GM12801 (cell line): ENCODE data around the gene MYO16.

ENCODE experiments used
- TF ChIP-seq, protein P1 (sequence below): IDR thresholded peaks from one replicate; pipeline ENCODE4 v1.5.1; 2011; ENCODE audit warnings: control low read depth; ENCODE audit not compliant: insufficient read length; ENCODE audit errors: extremely low read depth

MYO16 gene

DNA sequence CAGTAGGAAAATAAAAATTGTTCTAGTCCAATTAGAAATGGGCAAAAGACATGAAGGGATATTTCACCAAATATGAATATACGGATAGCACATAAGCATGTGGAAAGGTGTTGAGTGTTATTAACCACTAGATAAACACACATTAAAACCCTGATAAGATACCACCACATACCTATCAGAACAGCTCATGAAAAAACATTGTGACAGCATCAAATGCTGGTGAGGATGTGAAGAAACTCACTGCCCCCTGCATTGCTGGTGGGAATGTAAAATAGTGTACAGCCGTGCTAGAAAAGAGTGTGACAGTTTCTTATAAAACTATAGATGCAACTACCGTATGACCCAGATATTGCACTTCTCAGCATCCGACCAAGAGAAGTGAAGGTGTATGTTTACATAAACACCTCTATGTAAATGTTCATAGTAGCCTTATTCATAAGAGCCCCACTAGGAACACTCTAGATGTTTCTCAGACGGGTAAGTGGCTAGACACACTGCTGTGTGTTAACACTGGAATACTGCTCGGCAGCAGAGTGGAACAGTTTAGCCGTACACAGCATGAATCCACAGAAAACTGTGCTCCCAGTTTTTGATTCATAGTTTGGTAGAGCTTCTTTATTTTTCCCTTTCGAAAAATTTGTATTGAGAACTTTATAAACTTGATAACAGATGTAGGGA, 321.1 kb downstream of the MYO16 start:
- TF ChIP-seq, protein P1, sequence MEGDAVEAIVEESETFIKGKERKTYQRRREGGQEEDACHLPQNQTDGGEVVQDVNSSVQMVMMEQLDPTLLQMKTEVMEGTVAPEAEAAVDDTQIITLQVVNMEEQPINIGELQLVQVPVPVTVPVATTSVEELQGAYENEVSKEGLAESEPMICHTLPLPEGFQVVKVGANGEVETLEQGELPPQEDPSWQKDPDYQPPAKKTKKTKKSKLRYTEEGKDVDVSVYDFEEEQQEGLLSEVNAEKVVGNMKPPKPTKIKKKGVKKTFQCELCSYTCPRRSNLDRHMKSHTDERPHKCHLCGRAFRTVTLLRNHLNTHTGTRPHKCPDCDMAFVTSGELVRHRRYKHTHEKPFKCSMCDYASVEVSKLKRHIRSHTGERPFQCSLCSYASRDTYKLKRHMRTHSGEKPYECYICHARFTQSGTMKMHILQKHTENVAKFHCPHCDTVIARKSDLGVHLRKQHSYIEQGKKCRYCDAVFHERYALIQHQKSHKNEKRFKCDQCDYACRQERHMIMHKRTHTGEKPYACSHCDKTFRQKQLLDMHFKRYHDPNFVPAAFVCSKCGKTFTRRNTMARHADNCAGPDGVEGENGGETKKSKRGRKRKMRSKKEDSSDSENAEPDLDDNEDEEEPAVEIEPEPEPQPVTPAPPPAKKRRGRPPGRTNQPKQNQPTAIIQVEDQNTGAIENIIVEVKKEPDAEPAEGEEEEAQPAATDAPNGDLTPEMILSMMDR = no peak

DNA sequence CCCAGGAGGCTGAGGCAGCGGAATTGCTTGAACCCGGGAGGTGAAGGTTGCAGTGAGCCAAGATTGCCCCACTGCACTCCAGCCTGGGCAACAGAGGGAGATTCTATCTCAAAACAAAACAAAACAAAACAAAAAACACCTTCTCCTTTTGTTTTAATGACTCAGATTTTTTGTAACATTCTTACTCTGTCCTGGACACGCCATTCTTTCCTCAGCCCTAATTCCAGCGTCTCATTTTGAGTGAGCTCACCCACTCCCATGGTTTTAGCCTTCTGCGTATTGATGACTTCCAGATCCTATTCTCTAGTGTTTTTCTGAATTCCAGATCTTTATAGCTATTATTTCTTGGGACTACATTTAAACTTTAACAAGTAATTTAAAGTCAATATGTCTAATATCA, 326.3 kb downstream of the MYO16 start:
- TF ChIP-seq, protein P1 = no peak

DNA sequence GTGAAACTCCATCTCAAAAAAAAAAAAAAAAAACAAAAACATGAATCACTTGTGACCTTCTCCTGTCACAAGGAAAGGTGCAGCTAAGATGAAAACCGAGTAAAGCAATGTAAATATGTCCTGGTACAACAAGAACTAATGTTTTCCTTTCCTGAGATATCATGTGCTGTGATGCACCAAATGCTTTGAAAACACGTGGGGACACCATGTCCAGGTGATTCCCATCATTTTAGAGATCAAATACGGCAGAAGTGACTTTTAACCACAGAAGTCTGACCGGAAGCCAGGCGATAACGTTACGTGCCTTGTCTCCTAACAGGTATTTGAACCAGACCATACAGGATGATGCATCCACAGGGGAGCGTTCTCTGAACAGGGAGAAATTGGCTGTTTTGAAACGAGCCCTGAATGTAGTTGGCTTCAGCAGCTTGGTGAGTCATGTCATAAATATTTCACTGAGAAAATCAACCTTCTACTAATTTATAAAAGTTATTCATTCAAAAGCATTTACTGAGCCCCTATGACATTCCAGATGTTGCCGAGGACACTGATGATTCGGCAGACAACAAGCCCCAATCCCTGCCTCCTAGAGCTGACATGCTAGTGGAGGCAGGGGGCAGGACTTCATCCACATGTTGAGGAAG, 328.1 kb downstream of the MYO16 start:
- TF ChIP-seq, protein P1 = no peak

DNA sequence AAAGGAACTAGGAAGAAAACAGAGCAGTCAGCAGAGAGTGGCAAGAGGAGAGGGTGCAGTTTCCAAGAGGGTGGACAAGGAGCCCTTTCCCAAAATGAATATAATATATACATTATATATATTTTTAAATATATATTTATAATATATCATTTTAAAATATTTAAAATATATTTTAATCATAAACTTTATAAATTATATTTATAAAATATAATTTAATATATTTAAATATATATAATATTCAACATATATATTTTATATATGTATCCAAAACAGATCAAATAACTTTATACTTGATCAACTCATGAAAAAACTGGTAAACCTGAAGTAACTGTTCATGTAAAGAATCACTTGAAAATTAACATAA, 328.6 kb downstream of the MYO16 start:
- TF ChIP-seq, protein P1 = no peak

DNA sequence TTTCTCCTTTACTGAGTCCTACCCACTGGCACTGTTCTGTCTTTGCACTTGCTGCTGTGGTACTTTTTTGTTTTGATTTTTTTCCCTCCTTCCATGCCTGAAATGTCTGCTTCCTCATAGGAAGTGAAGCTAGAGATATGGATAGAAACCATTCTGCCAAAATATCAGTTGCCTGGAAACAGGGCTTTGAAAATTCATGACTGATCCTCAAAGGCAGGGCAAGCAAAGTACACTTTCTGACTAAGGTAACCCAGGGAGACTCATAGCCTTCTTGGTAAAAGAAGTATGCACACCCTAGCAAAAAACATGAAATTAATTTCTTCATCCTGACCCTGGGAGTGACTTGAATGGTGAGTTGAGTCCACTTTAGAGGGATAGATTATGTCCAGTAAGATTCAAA, 329.8 kb downstream of the MYO16 start:
- TF ChIP-seq, protein P1 = no peak

DNA sequence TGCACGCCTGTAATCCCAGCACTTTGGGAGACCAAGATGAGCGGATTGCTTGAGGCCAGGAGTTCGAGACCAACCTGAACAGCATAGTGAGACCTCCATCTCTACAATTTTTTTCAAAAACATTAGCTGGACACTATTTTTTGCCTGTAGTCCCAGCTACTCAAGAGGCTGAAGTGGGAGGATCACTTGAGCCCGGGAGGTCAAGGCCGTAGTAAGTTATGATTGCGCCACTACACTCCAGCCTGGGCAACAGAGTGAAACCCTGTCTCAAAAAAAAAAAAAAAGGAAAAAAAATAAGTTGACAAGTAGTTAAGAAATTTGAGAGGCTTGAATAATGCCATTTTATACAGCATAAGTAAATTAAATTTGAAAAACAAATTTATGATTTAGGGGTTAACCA, 330.6 kb downstream of the MYO16 start:
- TF ChIP-seq, protein P1 = no peak

DNA sequence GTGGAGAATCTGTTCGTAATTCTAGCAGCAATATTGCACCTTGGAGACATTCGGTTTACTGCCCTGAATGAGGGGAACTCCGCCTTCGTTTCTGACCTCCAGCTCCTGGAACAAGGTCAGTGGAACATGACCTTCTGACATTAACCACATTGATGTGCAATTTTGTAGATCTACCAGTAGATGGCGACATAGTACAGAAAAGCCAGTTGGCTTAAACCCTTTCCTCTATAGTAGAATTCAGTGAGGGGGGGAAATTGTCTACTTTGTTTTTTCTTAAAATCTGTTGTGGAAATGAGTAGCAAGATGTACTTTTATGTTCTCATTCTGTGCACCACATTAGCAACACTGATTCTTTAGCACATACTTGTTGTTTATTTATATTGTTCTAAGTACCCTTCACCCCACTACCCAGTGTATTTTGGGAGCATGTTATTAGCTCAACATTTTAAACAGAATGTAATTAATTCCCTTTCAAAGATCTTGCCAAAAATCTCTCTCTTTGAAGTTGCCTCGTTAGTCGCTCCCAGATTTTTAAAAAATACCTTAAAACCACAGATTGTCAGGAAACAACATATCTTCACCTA, 332.2 kb downstream of the MYO16 start:
- TF ChIP-seq, protein P1 = no peak
